CD4-positive, alpha-beta T cell (primary cell): Measurements from ENCODE around the gene ADAMTS19. TPM values are rescaled to one million over a fixed set of nuclear protein-coding genes. Genes with fewer than 3 reads are reported as not detected.

ENCODE experiments used
- ATAC-seq: fragments of 200-7000 bp; cut with Tn5 transposase; one replicate; pipeline ENCODE4 v1.10.0; 2022; ENCODE audit warnings: mild to moderate bottlenecking; ENCODE audit not compliant: poor library complexity
- CTCF ChIA-PET: fragments of 350-600 bp; sonication (Branson Sonifier 250); formaldehyde crosslinking; loops from one replicate; lab custom pipeline; 2021; ENCODE audit warnings: antibody characterized with exemption, inconsistent platforms; lab: Charles Lee
- POLR2A ChIA-PET: fragments of 350-600 bp; sonication (Branson Sonifier 250); formaldehyde crosslinking; loops from one replicate; lab custom pipeline; 2021; ENCODE audit warnings: antibody characterized with exemption, inconsistent platforms; lab: Charles Lee
- DNase-seq, 14 experiments: peaks; one replicate each; pipeline ENCODE4 v3.0.0-alpha.2; 2013 to 2020; ENCODE audit warnings: mixed read lengths in 2 of 14
- H3K27ac ChIP-seq, 2 donors: one replicate each; pipeline versions ENCODE4 v1.5.1 to v1.7.0; 2013; ENCODE audit warnings: low read length in 2 of 2, low read depth in 1 of 2, mild to moderate bottlenecking in 1 of 2
- H3K27me3 ChIP-seq, 2 experiments: 1 replicate in 1 of 2; 2 replicates in 1 of 2; pipeline versions ENCODE4 v1.6.1 to v1.7.0; 2013; ENCODE audit warnings: low read length in 2 of 2, control low read depth in 1 of 2, mild to moderate bottlenecking in 1 of 2, moderate library complexity in 1 of 2; ENCODE audit not compliant: insufficient read depth in 2 of 2, control insufficient read depth in 1 of 2
- H3K36me3 ChIP-seq: one replicate; pipeline ENCODE4 v1.6.1; 2013; ENCODE audit warnings: low read length, control low read depth; ENCODE audit not compliant: insufficient read depth
- H3K4me1 ChIP-seq: one replicate; pipeline ENCODE4 v1.6.1; 2013; ENCODE audit warnings: low read length, control low read depth; ENCODE audit not compliant: insufficient read depth
- H3K4me3 ChIP-seq: one replicate; pipeline ENCODE4 v1.5.1; 2013; ENCODE audit warnings: mild to moderate bottlenecking, low read length, moderate library complexity
- H3K9me3 ChIP-seq, 2 experiments: 1 replicate in 1 of 2; 2 replicates in 1 of 2; pipeline versions ENCODE4 v1.6.1 to v1.7.0; 2013; ENCODE audit warnings: low read length in 2 of 2, mild to moderate bottlenecking in 2 of 2, control low read depth in 1 of 2, moderate library complexity in 1 of 2; ENCODE audit not compliant: control insufficient read depth in 1 of 2, insufficient read depth in 1 of 2
- H3K27ac Mint-ChIP-seq: one replicate; pipeline ENCODE4 v1.8.0; 2020; ENCODE audit warnings: mixed read lengths
- H3K27me3 Mint-ChIP-seq: one replicate; pipeline ENCODE4 v1.8.0; 2021; ENCODE audit warnings: mixed read lengths
- H3K36me3 Mint-ChIP-seq: one replicate; pipeline ENCODE4 v1.8.0; 2021; ENCODE audit warnings: low read depth, mixed read lengths
- H3K4me1 Mint-ChIP-seq: one replicate; pipeline ENCODE4 v1.8.0; 2021; ENCODE audit warnings: low read depth, mixed read lengths
- H3K4me3 Mint-ChIP-seq: one replicate; pipeline ENCODE4 v1.8.0; 2020; ENCODE audit warnings: mild to moderate bottlenecking, mixed read lengths
- H3K9me3 Mint-ChIP-seq: one replicate; pipeline ENCODE4 v1.8.0; 2020; ENCODE audit warnings: mixed read lengths
- CTCF ChIP-seq: fragments of 200-600 bp; IDR thresholded peaks from one replicate; pipeline ENCODE4 v1.8.0; 2022; ENCODE audit warnings: antibody characterized with exemption, mild to moderate bottlenecking
- intact Hi-C, 2 experiments: fragments of 100-400 bp; cut with DNase I in 1 of 2; cut with micrococcal nuclease in 1 of 2; formaldehyde crosslinking; loops; one replicate each; pipeline versions ENCODE4 v1.15.1 to v1.9.0; 2023 to 2025; cut with DNase I, micrococcal nuclease
- total RNA-seq, 174 experiments: library from RNA in 2 of 174; stranded (reverse) in 2 of 174; gene quantifications; one replicate each; pipeline ENCODE4 v1.2.3 and lab custom pipeline; 2021 to 2026

Gene ADAMTS19
- total RNA-seq, 2 experiments from 2014 or later: not detected

DNA sequence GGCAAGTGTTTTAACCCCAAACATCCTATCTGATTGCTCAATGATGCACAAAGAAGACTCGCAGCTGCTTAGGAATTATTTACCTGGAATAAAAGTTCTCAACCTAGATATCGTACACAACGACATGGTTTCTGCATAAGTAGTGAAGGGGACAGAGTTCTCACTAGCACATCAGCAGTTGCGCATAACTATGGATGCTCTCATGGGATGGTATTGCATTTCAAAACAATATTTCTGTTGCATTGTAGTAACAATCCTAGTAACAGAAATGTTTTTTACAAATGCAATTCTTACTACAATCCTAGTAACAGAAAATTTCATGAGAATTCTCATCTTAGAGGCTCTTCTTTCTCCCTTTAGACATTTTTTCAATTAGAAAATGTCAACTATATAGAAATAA lies 193.3 kb downstream of the ADAMTS19 start:
- H3K36me3 ChIP-seq: no peaks in the 10 kb centered on the region
- H3K36me3 Mint-ChIP-seq: no peaks in the 10 kb centered on the region
- intact Hi-C loops: no loop called here
- H3K27ac ChIP-seq: no peak overlapping the region
- H3K27me3 ChIP-seq: no peaks in the 10 kb centered on the region
- POLR2A ChIA-PET: no interaction called here
- H3K4me3 Mint-ChIP-seq: no peak overlapping the region
- H3K4me1 Mint-ChIP-seq: no peaks in the 10 kb centered on the region
- H3K27ac Mint-ChIP-seq: no peak overlapping the region
- TF ChIP-seq CTCF: no peak
- H3K9me3 ChIP-seq: no peaks in the 10 kb centered on the region
- no peaks in the 10 kb centered on the region for H3K9me3 Mint-ChIP-seq
- no peaks in the 10 kb centered on the region for H3K4me1 ChIP-seq
- CTCF ChIA-PET: no interaction called here
- no peak for ATAC-seq
- no peak overlapping the region for H3K4me3 ChIP-seq
- no peaks in the 10 kb centered on the region for H3K27me3 Mint-ChIP-seq
- no peak for DNase-seq

DNA sequence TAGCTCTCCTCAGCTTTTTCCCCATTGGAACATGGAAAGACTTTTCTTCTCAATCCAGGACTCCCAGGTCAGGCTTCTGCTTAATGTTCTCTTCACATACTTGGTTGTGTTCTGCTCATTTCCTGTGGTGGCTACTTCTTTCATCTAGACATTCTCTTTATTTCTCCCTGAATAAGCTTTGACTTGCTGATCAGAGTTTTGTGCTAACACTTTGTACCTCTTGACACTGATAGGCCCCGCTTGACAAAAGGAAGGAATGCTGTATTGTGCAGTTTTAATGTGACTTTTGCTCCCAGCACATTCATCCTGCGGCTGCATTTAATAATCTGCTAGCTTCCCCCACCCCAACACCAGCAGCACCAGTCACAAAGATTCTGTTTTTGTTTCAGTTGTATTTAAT lies 196.9 kb downstream of the ADAMTS19 start:
- Histone ChIP-seq H3K4me3 (no peak overlapping the region), H3K27ac (no peak overlapping the region), H3K36me3 (no peaks in the 10 kb centered on the region), H3K9me3 (no peaks in the 10 kb centered on the region), H3K27me3 (no peaks in the 10 kb centered on the region), H3K4me1 (no peaks in the 10 kb centered on the region)
- H3K4me3 Mint-ChIP-seq: no peak overlapping the region
- no peaks in the 10 kb centered on the region for H3K36me3 Mint-ChIP-seq
- ChIA-PET POLR2A (no interaction called here), CTCF (no interaction called here)
- TF ChIP-seq CTCF: no peak
- ATAC-seq (no peak), DNase-seq (no peak)
- no peak overlapping the region for H3K27ac Mint-ChIP-seq
- no peaks in the 10 kb centered on the region for H3K4me1 Mint-ChIP-seq
- no peaks in the 10 kb centered on the region for H3K27me3 Mint-ChIP-seq
- intact Hi-C loops: no loop called here
- H3K9me3 Mint-ChIP-seq: no peaks in the 10 kb centered on the region

- Mint-ChIP-seq H3K36me3 (no peaks in the 10 kb centered on the region), H3K27me3 (peaks cover 5% of the 10 kb centered on the region), H3K4me3 (no peak overlapping the region), H3K9me3 (no peaks in the 10 kb centered on the region), H3K27ac (no peak overlapping the region), H3K4me1 (no peaks in the 10 kb centered on the region)
- no peak overlapping the region for H3K4me3 ChIP-seq
- no peaks in the 10 kb centered on the region for H3K4me1 ChIP-seq
- no peaks in the 10 kb centered on the region for H3K27me3 ChIP-seq
- TF ChIP-seq CTCF: no peak
- H3K27ac ChIP-seq: no peak overlapping the region
- CTCF ChIA-PET: no interaction called here
- no peaks in the 10 kb centered on the region for H3K36me3 ChIP-seq
- intact Hi-C loops: no loop called here
- no peak for DNase-seq
- H3K9me3 ChIP-seq: no peaks in the 10 kb centered on the region
- no peak for ATAC-seq
- POLR2A ChIA-PET: no interaction called here
Observed at GRCh38 chr5:129658801-129659200, 198.7 kb downstream of the ADAMTS19 start.
